HG02623 (cell line): ENCODE data around the gene C9orf50.

Experiments used
- ATAC-seq: cut with Tn5 transposase; IDR thresholded peaks from one replicate; pipeline ENCODE4 v1.9.1; 2021; ENCODE audit warnings: moderate library complexity; ENCODE audit not compliant: unreplicated experiment

C9orf50 gene

DNA sequence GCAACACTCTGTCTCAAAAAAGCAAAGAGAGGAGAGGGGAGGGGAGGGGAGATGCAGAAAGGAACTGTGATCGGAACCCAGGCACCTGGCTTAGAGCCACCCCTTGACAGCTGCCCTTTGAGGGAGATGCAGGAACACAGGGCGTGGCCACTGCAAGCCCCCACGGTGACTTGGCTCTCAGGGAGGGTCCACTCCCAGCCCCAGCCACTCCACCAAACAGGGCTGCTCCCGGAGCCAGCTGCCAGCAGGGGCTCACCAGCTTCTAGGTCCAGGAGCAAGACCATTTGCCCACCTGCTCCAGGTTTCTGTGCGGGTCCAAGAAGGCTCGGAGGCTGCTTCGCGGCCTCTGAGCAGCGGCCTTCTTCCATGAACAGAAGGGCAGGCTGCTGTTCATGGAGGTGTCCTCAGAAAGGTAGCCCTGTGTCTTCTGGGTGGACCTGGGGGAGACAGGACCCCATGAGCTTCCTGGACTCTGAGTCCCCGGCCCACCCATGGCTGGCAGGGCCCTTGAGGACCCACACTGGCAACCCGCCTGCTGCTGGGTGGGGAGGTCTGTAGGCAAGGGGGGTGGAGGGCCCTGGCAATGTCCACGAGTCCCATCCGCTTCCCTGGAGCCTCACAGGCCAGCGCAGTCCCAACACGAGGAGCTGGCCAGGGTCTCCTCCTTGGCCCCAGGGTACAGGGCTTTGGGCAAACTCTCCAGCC is 7.9 kb downstream of the C9orf50 start:
- no peak for ATAC-seq

- ATAC-seq: no peak
Measured at GRCh38 chr9:129612123-129612522, 8.8 kb downstream of the C9orf50 start.

DNA sequence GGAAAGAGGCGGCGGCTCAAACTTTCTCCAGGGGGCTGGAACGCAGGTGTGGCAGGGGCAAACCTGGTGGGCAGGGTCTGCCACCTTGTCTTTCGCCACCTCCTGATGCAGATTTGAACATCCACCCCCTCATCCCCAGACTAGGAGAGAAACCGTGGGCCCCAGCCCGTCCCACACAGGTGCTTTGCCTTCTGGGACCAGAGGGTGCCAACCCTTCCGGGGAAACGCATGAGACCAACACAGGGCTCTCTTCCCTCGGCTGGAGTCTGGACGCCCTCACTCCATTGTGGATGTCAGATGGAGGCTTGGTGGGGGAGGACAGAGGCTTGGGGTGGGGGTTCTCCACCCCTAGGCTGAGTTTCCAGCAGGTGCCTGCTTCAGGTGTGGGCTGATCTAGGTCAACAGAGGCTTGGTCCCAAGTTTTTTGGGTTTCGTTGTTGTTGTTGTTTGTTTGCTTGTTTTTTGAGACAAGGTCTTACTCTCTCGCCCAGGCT is 9.5 kb downstream of the C9orf50 start:
- no peak for ATAC-seq

DNA sequence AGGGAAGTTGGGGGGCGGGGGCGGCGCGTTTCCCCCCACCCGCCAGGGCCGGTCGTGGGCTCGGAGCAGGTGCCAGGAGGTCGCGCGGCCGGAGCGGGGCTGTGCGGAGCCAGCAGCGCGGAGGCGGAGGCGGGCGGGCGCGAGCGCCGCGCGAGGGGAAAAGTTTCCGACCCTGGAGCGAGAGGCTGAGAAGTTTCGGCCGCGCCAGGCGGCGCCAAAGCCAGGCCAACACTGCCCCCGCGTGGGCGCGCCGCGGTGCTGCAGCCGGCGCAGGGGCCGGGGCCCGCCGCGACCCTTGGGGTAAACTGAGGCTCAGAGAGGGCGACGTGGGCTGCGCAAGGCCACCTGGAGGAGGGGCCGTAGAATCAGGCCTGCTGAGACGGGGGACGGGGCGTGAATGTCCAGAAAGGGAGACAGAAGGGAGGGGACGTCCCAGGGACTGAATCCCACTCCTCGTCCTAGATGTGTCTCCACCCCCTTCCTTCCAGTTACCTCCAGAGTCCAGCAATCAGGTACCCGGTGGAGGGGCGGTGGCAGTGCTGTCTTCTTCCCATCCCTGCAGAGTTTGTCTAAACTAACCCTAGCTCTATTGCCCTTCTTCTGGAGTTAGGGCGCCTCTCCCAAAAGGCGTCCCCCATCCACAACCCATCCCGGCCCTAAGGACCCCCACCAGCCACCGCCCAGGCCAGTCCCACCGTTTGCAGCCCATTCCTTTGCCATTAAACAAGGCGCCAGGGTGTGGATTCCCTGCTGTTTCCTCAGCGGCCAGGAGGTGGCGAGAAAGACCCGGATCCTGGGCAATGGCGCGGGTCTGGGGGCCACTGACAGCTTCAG is 10.2 kb downstream of the C9orf50 start:
- peak; percentile 42 for ATAC-seq

GRCh38 chr9:129610213-129610472 is 10.8 kb downstream of the C9orf50 start:
- no peak for ATAC-seq

DNA sequence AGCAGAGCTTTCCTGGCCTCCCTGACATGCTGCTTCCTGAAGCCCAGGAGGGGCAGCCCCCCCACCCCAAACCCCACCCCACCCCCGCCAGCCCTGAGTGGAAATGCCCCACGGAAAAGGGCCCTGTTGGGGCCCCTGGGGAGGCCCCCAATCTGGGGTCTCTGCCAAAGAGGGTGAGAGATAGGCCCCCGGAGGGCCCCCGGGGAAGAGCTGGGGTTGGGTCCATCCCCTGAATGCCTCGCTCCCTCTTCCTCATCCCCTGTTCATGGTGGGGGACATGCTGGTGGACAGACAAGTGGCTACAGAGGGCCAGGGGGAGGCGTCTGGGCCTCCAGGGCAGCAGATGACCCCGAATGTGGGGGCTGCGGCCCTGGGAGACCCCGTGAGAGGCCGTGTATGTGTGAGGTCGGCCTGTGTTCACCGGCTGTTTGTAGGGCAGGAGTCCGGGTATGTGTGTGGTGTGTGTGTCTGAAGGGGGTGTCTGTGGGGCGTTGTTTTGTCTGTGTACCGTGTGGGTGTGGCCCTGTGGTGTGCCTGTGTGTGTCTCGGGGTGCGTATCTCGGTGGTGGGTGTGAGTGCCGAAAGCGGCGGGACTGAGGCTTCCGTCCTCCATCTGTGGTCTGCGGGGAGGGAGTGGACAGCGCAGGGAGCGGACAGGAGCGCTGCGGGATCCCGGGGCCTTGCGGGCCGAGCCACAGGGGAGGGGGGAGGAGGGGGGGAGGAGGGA is 11.3 kb downstream of the C9orf50 start:
- no peak for ATAC-seq

- no peak for ATAC-seq
Measured at GRCh38 chr9:129608561-129609481, 12.1 kb downstream of the C9orf50 start.

DNA sequence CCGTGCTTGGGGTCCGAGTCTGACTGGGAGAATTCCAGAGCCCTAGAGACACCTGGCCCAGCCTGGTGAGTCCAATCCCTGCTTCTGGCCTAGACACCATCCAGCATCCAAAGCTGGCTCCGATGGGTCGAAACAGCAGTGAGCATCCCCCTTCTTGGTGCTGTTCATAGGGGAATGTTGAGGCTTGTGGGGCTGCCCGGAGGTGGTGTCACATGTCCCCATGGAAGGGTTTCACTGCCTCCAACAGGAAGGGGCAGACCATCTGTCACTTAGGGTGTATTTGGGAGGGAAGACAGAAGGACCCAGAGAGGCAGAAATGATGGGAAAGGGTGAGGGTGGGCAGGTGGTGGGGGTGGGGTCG is 13.9 kb downstream of the C9orf50 start:
- ATAC-seq: no peak

GRCh38 chr9:129606161-129607026 is 14.5 kb downstream of the C9orf50 start:
- no peak for ATAC-seq

GRCh38 chr9:129604766-129605163 is 16.1 kb downstream of the C9orf50 start:
- no peak for ATAC-seq

DNA sequence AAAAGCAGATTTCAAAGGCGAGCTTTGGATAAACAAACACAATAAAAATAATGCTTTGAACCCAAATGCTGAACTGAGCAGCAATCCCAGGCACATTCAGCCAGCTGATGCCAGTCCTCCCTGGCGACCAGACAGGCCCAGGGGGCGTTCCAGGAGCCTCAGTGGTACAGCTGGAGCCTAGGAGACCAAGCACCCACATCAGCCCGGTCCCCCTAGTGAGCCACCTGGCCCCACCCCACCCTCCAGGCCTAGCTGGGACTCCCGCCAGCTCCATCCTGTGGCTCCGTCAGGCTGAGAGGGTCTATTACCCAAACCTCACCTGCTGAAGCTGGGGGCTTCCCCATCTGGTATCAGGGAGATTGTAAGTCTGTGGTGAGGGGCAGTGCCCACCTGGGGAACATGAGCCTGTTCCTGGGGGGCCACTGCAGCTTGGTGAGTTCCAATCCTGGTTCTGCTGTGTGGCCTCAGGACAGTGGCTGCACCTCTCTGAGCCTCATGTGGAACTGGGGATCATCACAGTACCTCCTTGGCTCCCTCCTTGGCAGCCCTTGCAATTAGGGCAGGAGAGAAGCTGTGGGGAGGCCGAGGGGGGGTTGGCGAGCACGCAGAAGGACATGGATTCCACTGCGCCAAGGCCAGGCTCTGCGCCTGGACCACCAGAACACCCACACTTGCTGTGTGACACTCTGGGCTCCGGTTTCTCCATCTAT is 16.7 kb downstream of the C9orf50 start:
- no peak for ATAC-seq

- no peak for ATAC-seq
Measured at GRCh38 chr9:129602598-129603415, 18.1 kb downstream of the C9orf50 start.

DNA sequence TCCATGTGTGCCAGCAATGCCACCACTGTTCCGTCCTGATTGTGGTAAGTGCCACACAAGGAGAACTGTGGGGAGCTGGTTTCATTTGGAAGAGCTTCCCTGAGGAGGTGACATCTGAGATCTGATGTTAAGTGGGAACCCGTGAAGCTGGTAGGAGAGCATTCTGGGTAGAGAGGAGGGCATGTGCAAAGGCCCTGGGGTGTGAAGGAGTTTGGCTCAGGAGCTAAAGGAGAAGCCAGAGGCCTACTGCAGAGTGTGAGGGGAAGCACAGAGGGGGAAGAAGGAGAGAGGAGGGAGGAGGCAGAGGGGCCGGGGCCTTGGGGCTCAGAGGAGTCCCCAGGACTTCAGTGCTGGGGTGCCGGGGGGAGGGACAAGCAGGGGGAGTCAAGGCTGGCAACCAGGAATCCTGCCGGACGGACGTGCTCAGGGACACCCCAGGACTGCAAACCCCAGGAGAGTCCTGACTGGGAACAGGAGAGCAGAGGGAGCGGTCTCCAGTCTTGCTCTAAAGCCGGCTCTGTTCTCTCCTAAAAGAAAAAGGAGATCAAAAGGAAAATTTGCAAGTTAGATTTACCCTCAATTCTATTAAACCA is 19.7 kb downstream of the C9orf50 start:
- ATAC-seq: no peak

GRCh38 chr9:129598089-129598596 is 22.8 kb downstream of the C9orf50 start:
- no peak for ATAC-seq

- ATAC-seq: no peak
Measured at GRCh38 chr9:129597355-129598088, 23.4 kb downstream of the C9orf50 start.

DNA sequence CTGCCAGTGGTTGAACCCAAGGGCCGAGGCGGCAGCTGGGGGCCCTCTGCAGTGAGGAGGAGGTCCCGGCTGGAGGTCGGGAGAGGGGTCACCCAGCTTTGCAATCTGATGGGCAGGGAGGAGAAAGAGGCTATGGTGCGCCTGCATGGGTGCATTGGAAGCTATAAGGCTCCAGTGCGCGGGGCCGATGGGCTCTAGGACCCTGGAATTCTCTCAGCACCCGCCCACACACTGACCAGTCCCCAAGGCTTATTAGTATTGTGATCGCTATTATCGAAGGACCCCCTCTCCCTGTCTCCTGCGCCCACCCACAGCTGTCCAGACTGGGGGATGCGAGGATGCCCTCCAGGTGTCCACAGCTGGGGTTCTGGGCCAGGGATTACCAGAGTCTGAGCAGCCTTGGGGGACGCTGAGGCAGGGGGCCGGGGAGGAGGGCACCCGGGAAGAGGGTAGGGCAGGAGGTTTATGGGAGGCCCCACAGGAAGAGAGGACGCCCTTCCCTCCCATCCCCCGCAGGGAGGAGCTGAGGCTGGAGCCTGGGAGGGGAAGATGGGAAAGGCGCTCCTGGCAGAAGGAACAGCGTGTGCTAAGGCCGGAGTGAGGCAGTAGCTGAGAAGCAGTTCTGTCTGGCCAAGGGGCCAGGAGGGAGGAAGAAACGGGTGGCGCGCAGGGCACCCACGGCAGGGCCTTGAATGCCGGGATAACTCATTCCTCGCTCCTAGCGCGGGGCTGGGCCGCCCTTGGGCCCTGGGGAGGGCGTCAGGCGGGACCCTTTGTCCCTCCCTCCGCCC is 24.2 kb downstream of the C9orf50 start:
- ATAC-seq: no peak
